Ureter (tissue), 1 donor: ENCODE measurements around the gene CCL2. TPM values are rescaled to one million over a fixed set of nuclear protein-coding genes. Genes with fewer than 3 reads are reported as not detected.

Experiments
- DNase-seq: peaks from one replicate; pipeline ENCODE4 v3.0.0-alpha.2; 2020; ENCODE audit warnings: low spot score
- total RNA-seq: library from RNA; stranded (reverse); gene quantifications from one replicate; pipeline ENCODE4 v1.2.4, GENCODE V29; 2023
- donor health status: DM: yes; HTN: yes; CAD: no.

The CCL2 gene
- total RNA-seq, 1 donor from 2014 or later: 31.7 TPM

DNA sequence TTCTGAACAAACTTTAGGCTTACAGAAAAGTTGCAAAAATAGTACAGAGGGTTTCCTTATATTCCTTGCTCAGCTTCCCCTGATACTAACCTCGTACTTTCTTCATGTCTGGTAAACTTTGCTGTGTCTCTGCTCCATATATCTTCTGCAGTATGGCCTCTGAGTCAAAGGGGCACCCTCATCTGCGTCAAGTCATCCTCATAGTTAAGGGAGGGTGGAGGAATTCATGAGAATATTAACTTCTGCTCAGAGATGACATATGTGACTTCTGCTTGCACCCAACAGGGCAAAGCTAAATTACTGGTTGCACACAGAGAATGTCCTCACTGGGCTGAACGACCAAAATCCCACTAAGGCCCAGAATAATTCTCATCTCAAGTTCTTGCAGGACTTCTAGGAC, 10.6 kb downstream of the CCL2 start:
- DNase-seq: no peak

DNA sequence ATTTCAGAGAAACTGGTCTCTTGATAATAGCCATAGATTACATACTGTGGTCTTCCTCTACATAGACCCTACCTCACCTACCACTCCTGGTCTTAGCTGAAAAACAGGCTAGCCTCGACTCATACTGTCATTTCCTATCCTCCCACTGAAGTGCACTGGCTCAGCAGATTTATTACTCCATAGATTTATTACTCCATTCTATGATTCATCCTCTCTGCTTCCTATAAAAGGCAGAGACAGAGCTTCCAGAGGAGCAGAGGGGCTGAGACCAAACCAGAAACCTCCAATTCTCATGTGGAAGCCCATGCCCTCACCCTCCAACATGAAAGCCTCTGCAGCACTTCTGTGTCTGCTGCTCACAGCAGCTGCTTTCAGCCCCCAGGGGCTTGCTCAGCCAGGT, 14.9 kb downstream of the CCL2 start, which contains the start of gene CCL7:
TSS of gene CCL7 (plus strand) at position 253 of the 400 bp plus-strand sequence. CDS start at position 323, 70 bp downstream.
- DNase-seq: no peak

DNA sequence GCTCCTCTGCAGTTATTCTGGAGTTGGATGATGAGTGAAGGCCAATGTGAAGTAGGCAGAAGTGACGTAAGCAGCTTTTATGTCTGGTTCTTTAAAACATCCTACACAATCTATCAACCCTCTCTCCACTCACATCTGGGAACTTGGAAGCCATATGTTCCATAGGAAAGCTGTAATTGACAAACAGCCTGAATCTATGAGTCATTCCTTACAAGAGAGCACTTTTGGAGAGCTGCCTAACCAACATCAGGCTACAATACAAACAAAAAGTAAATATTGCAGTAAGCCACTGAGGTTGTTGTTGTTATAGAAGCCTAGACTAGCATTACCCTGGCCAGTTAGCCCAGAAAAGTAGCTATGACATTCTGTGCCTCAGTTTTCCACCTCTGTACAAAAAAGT, 20.8 kb downstream of the CCL2 start:
- no peak for DNase-seq

DNA sequence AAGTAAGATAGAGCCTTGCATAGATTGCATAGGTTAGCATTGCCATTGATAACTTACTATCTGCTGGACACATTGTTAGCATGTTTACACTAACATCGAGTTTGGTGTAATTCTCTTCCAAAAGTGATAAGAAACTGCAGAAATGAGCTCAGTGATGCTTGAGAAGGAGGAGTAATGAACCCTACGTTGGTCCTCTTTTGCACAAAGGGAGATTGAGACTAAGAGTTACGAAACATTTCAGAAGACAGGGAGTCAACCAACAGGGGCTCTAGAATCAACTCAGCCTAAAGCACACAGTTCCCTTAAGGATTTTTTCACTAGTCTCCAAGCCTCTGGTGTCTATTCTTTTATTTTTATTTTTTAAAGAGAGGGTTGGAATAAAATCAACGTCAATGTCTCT, 21.7 kb downstream of the CCL2 start:
- DNase-seq: no peak

DNA sequence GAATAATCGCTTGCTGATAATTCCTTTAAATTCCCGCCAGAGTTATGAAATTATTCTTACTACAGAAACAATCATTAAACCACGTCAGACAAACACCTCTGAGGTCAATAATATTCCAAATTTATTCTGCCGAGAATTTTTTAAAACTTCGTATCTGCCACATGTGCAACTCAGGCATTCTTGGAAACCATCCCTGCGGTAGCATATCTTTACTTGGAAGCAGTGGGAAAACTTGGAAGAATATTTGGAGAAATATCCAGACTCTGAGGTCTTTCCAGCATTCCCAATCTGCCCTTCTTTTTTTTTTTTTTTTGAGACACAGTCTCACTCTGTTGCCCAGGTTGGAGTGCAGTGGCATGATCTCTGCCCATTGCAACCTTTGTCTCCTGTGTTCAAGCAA, 28.5 kb downstream of the CCL2 start:
- no peak for DNase-seq

DNA sequence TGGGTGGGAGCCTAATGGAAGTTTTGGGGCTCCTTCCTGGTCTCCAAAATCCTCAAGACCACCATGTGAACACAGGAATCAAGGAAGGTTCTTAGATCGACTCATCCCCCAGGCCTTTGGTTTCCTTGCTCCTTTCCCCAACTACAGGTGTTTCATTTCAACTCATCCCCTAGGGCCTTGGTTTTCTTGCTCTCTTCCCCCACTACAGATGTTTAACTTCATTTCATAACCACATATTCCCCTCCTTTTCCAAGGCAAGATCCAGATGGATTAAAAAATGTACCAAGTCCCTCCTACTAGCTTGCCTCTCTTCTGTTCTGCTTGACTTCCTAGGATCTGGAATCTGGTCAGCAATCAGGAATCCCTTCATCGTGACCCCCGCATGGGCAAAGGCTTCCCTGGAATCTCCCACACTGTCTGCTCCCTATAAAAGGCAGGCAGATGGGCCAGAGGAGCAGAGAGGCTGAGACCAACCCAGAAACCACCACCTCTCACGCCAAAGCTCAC, 30.3 kb downstream of the CCL2 start, which contains the start of gene CCL11:
TSS of gene CCL11 (plus strand) at position 457 of the 507 bp plus-strand sequence. CDS start 67 bp downstream, outside the sequence.
- no peak for DNase-seq

DNA sequence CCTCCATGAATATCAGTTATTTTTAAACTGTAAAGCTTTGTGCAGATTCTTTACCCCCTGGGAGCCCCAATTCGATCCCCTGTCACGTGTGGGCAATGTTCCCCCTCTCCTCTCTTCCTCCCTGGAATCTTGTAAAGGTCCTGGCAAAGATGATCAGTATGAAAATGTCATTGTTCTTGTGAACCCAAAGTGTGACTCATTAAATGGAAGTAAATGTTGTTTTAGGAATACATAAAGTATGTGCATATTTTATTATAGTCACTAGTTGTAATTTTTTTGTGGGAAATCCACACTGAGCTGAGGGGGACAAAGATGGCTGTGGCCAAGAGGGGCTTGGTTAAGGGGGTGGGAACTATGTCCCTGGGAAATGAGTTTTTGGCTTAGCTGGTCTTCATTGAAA, 32.8 kb downstream of the CCL2 start:
- no peak for DNase-seq

DNA sequence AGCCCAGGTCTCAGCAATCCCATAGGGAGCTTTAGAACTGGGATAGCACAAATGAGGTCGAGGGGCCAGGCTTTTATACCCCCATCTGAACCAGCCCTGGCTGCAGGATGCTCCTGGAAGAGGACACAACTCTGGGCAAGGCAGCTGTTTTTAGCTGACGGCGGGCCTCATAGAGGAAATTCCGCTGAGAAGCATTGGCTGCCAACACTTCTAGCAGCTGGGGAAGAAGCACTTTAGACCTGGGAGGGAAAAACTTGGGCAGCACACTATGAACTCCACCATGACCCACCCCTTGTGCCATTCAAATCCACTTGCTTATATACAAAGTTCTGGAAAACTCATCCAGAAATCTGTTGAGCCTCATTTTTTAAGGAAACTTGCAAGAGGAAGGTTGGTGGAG, 35.5 kb downstream of the CCL2 start:
- no peak for DNase-seq

DNA sequence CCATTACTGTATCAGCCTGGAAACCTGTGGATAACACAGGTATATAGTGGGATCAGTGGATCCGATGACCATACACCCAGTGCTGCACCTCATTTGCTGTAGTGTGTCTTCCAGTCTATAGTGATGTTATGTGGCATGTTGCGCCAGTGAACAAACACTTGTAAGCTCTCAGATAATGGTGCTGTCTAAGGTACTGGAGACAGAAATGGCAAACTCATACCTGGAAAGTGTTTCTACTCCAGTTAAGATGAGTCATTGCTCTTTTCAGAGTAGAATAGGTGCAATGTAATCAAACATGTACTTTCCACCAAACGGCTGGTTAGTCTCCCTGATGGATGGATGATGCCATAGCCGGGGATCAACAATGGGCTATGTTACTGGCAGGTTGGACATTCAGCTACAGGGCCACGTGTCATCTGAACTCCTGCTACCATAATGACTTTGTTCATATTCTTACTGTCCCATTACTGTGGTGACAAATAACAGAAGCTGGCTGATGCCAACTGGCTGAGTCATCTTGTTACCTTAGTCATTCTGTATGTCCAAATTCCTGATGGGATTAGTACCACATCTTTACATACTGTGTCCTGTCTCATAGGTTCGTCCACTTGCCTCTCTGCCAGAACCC, 36.8 kb downstream of the CCL2 start:
- no peak for DNase-seq

DNA sequence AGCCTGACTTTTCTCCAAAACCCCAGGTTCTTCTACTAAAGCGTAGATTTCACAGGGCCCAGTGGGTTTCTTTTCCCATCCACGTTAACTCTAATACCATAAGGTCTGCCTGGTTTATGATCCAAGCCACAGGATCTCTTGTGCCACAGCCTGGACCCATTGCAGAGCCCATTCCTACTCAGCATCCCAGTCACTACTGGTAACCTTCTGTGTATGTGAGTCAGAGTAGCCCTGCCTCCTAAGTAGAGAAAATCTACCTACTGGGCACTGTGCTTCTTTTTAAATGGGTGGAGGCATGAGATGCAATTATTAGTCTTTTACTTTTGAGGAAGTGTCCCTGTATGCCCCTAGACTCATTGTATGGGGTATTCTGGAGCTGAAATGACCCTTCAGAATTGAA, 43.9 kb downstream of the CCL2 start:
- no peak for DNase-seq

DNA sequence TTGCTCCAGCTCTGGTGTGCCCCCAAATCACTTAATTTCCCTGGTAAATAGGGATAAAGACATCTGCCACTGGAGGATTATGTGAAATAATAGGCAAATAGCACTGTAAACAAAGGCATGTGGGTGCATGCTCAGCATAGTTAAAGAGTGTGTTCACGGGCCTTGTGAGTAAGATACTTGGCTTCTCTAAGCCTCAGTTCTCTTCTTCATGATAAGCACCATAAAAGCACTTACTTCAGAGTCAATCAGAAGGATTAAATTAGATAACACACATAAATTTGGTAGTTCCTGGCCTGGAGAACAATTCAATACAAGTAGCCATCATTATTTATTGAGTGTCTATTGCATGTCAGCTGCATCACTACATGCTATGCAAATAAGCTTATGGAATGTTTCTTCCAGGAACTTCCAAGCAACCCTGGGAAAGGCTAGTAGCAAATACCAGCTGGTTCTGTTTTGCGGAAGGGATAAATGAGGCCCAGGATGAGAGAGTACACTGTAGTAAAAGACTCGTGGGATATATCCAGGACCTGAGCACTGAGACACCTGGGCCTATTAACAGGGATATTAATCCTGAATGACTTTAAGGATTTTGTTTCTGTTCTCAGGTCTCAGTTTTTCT, 45.0 kb downstream of the CCL2 start:
- DNase-seq: no peak

DNA sequence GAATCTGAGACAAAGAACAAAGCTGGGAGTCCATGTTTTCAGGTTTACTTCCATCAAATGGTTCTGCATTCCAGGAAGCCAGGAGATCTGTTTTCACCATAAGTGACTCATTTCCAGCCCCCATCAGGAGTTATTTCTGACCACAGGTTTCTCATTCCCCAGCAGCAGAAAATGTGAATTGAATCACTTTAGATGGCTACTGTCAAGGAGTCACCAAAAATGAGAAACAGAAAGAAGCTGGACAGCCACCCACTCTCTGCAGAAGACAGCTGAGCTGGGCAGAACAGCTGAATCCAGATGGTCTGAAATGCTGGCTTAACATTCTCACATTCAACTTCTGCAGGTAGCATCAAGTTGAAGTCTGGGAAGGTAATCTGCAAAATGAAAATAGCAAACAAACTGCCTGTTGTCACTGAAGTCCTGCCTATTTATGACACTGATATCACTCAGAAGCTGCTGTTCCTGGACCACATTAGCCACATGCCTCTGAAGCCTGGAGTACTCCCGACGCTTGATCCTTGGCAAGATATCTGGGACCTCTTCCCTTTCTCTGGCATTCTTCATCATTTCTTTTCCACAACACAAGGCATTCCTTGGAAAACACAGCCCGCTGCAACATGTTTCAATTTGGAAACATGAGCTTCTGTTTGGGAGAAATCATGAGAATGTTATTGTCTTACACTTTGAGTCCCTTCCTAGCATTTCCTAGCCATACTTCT, 45.7 kb downstream of the CCL2 start:
- DNase-seq: no peak

DNA sequence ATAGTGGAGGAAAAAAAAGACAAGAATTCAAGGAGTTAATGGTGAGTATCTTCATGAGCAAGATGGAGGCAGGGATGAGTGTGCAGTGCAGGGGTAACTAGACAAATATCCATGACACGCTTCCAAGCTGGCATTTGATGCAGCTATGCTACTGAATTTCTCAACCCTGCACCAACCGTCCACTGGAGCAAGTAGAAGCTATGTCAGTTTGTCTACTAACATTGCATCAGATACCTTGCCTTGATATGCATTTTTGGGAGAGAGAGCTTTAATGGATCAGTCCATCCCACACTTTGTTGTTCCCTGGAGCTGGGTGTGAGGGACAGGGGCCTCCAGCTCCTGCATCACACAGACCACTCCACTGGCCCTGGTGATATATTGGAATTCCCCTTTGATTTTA, 46.9 kb downstream of the CCL2 start:
- no peak for DNase-seq

DNA sequence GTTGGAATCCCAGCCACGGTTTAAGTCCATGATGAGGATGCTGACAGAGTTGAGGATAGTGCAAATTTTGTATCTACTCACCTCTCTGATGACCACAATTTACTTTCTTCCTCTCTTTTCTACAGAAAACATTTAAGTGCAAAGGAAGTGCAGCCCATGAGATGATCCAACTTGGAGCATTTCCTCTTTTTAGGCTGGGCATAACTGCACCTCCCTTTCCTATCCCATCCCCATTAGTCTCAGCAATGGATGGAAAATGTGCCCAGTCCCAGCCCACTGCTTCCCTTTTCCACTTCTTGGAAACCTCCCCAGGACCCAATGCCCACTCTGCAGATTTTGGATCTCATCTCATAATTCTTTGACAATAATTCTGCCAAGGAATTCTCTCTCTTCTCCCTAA, 47.6 kb downstream of the CCL2 start:
- DNase-seq: no peak

DNA sequence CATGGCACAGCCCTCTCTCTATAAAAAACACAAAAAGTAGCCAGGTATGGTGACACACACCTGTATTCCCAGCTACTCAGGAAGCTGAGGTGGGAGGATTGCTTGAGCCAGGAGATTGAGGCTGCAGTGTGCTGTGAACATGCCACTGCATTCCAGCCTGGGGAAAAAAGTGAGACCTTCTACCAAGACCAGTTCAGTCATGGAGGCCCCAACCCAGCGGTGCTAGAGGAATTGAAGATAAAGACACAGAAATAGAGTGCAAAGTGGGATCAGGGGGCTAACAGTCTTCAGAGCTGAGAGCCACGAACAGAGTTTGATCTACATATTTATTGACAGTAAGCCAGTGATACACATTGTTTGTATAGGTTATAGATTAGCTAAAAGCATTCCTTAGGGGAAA, 48.5 kb downstream of the CCL2 start:
- DNase-seq: no peak

DNA sequence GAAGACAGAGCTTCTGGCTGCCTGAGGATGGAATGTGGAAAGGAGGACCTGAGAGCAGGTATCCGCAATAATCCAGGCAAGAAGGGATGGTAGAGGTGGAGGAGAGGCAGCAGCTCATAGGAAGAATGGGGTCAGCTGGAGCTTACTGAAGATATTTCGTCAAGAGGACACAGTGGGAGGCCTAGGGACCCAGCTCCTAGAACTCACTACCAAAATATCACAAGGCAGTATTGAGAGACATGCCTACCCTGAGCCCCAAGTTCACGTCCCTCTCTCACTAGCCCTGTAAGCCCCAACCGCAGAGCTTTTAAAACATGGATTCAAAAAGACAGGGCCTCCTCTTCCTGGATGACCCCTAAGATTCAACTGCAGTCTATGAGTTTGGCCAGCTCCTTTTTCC, 50.0 kb downstream of the CCL2 start:
- DNase-seq: no peak

DNA sequence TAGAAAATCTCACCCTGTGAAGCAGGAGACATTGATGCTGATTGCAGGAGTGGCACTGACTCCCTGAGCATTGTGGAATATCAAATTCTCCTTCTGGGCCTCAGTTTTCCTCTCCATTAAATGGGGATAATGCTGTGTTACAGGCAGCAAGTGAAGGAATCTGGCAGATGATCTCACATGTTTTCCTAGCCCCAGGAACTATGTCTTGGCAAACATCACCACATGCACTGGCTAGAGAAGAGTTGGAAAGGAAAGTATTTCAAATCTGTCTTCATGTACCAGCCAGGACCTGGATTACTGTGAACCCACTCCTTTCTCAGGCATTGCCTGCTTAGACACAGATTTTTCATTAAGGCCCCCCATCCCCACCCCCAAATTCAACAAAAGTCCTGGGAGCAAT, 50.5 kb downstream of the CCL2 start:
- no peak for DNase-seq

DNA sequence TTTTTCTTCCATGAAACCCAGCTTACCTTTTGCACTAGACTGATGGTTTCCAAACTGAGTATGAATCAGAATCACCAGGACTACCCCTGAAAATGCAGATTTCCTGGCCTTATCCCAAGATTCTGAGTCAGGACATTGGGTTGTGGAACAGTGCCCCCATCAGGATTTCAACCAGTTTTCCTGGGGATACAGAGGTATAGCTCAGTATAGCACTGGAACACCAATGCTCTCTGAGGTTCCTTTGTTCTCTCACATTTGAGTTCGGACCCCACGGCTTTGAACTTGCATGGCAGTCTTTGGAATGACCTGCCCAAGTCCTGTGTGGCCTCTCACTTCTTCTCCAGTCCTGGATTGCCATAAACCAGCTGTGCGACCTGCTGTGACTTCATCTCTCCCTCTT, 51.4 kb downstream of the CCL2 start:
- DNase-seq: no peak

Other genes starting within 250 kb of the CCL2 start
- gene CCL7, start 14.9 kb downstream of the CCL2 start, total RNA-seq: not detected
- not detected for gene CCL11, start 30.5 kb downstream of the CCL2 start, total RNA-seq
- gene CCL8, start 64.2 kb downstream of the CCL2 start, total RNA-seq: not detected
- gene CCL13, start 101.2 kb downstream of the CCL2 start, total RNA-seq: 2.1 TPM
- not detected for gene CCL1, start 107.9 kb downstream of the CCL2 start, total RNA-seq